Breast epithelium (tissue), 3 donors: ENCODE measurements around the gene SCTR.

Experiments used
- POLR2A ChIP-seq: fragments of 450-650 bp; IDR thresholded peaks from one replicate; pipeline ENCODE4 v1.6.1; 2016; ENCODE audit warnings: antibody characterized with exemption, mild to moderate bottlenecking, moderate library complexity
- POLR2AphosphoS5 ChIP-seq, 3 donors: sonication (generic); formaldehyde crosslinking; IDR thresholded peaks; one replicate each; pipeline ENCODE4 v1.6.1; 2017; ENCODE audit warnings: antibody characterized with exemption in 3 of 3
- TF ChIP-seq, protein P1 (sequence below), 3 donors: fragments of 450-650 bp; IDR thresholded peaks; one replicate each; pipeline ENCODE4 v1.5.1; 2016 to 2017; ENCODE audit warnings: antibody characterized with exemption in 3 of 3, mild to moderate bottlenecking in 3 of 3, moderate library complexity in 3 of 3

DNA sequence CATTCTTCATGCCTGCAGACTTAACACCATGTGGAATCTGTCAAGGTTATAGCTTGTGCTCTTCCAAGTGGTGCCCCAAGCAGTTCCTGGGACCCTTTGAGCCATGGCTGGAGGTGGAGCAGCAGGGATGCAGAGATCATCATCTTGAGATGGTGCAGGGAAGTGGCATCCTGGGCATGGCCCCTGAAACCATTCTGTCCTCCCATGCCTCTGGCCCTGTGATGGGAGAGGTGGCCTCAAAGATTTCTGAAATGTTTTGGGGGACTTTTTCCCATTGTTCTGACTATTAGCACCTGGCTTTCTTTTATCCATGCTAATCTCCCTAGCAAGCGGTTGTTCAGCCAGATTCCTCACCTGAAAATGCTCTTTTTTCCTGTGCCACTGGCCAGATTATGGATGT is 103.0 kb downstream of the SCTR start:
- TF ChIP-seq, protein P1, sequence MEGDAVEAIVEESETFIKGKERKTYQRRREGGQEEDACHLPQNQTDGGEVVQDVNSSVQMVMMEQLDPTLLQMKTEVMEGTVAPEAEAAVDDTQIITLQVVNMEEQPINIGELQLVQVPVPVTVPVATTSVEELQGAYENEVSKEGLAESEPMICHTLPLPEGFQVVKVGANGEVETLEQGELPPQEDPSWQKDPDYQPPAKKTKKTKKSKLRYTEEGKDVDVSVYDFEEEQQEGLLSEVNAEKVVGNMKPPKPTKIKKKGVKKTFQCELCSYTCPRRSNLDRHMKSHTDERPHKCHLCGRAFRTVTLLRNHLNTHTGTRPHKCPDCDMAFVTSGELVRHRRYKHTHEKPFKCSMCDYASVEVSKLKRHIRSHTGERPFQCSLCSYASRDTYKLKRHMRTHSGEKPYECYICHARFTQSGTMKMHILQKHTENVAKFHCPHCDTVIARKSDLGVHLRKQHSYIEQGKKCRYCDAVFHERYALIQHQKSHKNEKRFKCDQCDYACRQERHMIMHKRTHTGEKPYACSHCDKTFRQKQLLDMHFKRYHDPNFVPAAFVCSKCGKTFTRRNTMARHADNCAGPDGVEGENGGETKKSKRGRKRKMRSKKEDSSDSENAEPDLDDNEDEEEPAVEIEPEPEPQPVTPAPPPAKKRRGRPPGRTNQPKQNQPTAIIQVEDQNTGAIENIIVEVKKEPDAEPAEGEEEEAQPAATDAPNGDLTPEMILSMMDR (IDR thresholded peaks at IDR 0.05): no peak
- no peak for TF ChIP-seq POLR2A
- TF ChIP-seq POLR2AphosphoS5 (IDR thresholded peaks at IDR 0.05): no peak
